SK-N-MC (cell line): ENCODE measurements around the gene KCNAB1.

Experiments used
- EZH2 ChIP-seq: fragments of 200-600 bp; sonication (generic); IDR thresholded peaks from one replicate; pipeline ENCODE4 v1.6.1; 2017; ENCODE audit warnings: antibody characterized with exemption
- FOXP2 ChIP-seq: optimal IDR thresholded peaks from 2 replicates; pipeline ENCODE3; 2011; ENCODE audit warnings: mild to moderate bottlenecking, moderate library complexity; ENCODE audit not compliant: insufficient read depth; ENCODE audit errors: extremely low read length, control extremely low read depth
- POLR2AphosphoS5 ChIP-seq: IDR thresholded peaks from 2 replicates; pipeline ENCODE4 v1.6.1; 2012; ENCODE audit warnings: mild to moderate bottlenecking, low read depth, low read length, borderline replicate concordance

- TF ChIP-seq POLR2AphosphoS5 (no peak), EZH2 (no peak), FOXP2 (no peak)
Observed at GRCh38 chr3:156252656-156253055, 132.3 kb downstream of the KCNAB1 start.
